GM19238 (cell line): ENCODE results near the gene UBAC2.
"Not testable (repeated sequence)": the region's sequence is repeated elsewhere in the genome, so short reads cannot be mapped to it uniquely, and the experiment has no call there.

Experiments
- DNase-seq: peaks from one replicate; pipeline ENCODE4 v3.0.0; 2011; ENCODE audit warnings: low spot score; ENCODE audit not compliant: insufficient read length

UBAC2 gene

GRCh38 chr13:99237981-99238662 lies 37.5 kb downstream of the UBAC2 start:
- no peak for DNase-seq

- DNase-seq: no peak
Measured at GRCh38 chr13:99246100-99246499, 45.4 kb downstream of the UBAC2 start.

GRCh38 chr13:99249178-99249577 lies 48.5 kb downstream of the UBAC2 start:
- not testable (repeated sequence) for DNase-seq

- not testable (repeated sequence) for DNase-seq
Measured at GRCh38 chr13:99249606-99250005, 49.0 kb downstream of the UBAC2 start.

GRCh38 chr13:99250982-99251825 lies 50.5 kb downstream of the UBAC2 start:
- DNase-seq: no peak

- DNase-seq: no peak
Measured at GRCh38 chr13:99251921-99252320, 51.3 kb downstream of the UBAC2 start.

- DNase-seq: no peak
Measured at GRCh38 chr13:99254830-99255229, 54.2 kb downstream of the UBAC2 start.

- no peak for DNase-seq
Measured at GRCh38 chr13:99255271-99255670, 54.6 kb downstream of the UBAC2 start.

- DNase-seq: no peak
Measured at GRCh38 chr13:99256283-99256682, 55.6 kb downstream of the UBAC2 start.

- DNase-seq: no peak
Measured at GRCh38 chr13:99256709-99257108, 56.1 kb downstream of the UBAC2 start.

GRCh38 chr13:99257291-99257690 lies 56.6 kb downstream of the UBAC2 start:
- DNase-seq: no peak

- no peak for DNase-seq
Measured at GRCh38 chr13:99258210-99258860, 57.7 kb downstream of the UBAC2 start, which contains the start of gene GPR18. TSS of gene GPR18 (minus strand) at chr13:99258379. CDS start at chr13:99255872, 2,507 bp downstream.

- DNase-seq: peak; percentile 25
Measured at GRCh38 chr13:99258946-99259345, 58.3 kb downstream of the UBAC2 start.

GRCh38 chr13:99260216-99260615 lies 59.6 kb downstream of the UBAC2 start:
- DNase-seq: no peak

GRCh38 chr13:99261059-99261458 lies 60.4 kb downstream of the UBAC2 start:
- no peak for DNase-seq

GRCh38 chr13:99263126-99263785 lies 62.6 kb downstream of the UBAC2 start:
- no peak for DNase-seq

- DNase-seq: no peak
Measured at GRCh38 chr13:99264051-99264450, 63.4 kb downstream of the UBAC2 start.

- no peak for DNase-seq
Measured at GRCh38 chr13:99265162-99265800, 64.6 kb downstream of the UBAC2 start.

GRCh38 chr13:99265821-99266426 lies 65.3 kb downstream of the UBAC2 start:
- no peak for DNase-seq

- DNase-seq: no peak
Measured at GRCh38 chr13:99266827-99267226, 66.2 kb downstream of the UBAC2 start.

- no peak for DNase-seq
Measured at GRCh38 chr13:99267927-99268326, 67.3 kb downstream of the UBAC2 start.
